Fibroblast of skin of right biceps (primary cell): Measurements from ENCODE around the gene ALX4.
A peak's percentile ranks its signal among the peaks of the same experiment; 100 is the strongest.

Source experiments
- DNase-seq: peaks from one replicate; pipeline ENCODE4 v3.0.0-alpha.2; 2013

The ALX4 gene

GRCh38 chr11:44335052-44335760 lies 25.3 kb upstream of the ALX4 start:
- no peak for DNase-seq

GRCh38 chr11:44334356-44335004 lies 24.5 kb upstream of the ALX4 start:
- DNase-seq, result no peak

DNA sequence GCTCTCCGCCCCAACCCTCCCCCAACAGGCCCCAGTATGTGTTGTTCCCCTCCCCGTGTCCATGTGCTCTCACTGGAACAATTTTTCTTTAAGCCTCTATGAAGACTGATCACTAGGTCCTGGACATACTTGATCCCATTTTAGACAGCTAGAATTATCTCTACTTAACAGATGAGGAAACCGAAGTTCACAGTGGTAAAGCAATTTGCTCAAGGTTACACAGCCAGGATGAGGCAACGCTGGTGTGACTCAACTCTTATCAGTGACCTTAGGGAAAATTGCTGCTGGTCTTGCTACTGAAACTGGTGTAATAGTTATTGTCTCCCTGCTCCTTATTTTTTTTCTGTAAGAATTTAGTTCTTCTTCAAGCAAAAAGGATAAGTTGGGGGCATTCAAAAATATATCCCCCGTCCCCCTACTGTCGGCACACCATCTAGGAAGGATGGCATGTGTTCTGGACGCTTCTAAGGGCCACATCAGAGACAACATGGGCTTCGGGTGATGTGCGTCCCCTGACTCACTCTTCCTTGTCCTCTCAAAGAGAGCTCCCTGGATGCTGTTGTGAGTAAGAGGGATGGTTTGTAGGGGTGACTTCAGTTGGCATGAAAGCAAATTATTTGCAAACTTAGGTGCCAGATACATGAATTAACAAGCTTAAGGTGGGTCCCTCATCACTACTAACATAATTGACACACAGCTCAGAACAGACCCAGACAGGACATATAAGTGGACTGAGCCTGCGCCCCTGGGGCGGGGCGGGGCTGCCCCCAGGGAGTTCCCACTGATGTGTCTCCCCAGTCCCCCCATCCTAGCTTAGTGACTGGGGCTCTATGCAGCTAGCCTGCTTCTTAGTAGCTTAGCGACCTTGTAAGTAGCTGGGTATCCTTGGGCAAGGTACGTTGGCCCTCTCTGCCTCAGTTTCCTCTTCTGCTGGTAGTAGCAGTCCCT lies 23.6 kb upstream of the ALX4 start:
- peak; percentile 11 for DNase-seq

DNA sequence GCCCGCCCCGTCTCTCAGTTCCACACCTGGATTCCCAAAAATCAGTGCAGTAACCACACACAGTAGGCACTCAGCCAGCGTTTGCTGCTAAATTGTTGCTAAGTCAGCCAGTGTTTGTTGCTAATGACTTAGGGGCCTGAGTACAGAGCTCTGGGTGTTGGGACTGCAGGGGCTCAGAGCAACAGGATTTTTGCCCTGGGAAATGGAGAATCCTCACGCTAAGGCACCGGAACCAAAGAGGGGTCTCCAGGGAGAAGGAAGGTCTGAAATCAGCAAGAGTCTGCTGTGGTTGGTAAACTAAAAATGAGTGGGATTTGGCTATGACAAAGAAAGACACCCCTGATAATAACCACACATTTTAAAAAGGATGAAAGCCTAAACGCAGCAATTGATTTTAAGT lies 22.7 kb upstream of the ALX4 start:
- DNase-seq, result no peak

GRCh38 chr11:44329472-44330230 lies 19.7 kb upstream of the ALX4 start:
- no peak for DNase-seq

DNA sequence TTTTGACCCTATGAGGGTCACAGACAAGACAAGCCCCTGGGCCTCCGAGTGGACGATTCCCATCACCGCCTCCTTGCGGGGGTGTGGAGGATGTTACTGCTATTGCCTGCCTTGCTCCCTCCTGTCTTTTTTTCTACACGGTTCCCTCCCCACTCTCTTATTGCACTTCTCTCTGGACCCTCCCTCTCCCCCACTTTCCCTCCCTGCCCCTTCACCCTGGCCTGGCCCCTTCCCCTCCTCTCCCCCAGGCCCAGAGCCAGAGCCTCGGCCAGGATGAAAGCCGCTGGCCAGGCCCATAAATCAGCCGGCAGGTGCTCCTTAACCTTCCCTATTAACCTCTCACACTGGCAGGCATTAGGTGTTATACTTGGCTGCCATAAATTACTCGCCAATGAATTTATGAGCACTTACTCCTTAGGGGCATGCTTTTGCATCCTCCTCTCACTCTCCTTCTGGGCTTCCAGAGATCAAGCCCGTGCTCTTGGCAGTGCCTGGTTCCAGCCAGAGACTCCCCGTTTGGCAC lies 18.3 kb upstream of the ALX4 start:
- DNase-seq, result no peak

GRCh38 chr11:44327730-44328129 lies 17.8 kb upstream of the ALX4 start:
- DNase-seq, result no peak

- peak; percentile 32 for DNase-seq
Observed at GRCh38 chr11:44326615-44327475, 16.9 kb upstream of the ALX4 start.

- no peak for DNase-seq
Observed at GRCh38 chr11:44325698-44326097, 15.8 kb upstream of the ALX4 start.

GRCh38 chr11:44324749-44325525 lies 15.0 kb upstream of the ALX4 start:
- DNase-seq, result no peak

GRCh38 chr11:44324222-44324621 lies 14.3 kb upstream of the ALX4 start:
- DNase-seq, result no peak

GRCh38 chr11:44322243-44322642 lies 12.3 kb upstream of the ALX4 start:
- DNase-seq, result no peak

DNA sequence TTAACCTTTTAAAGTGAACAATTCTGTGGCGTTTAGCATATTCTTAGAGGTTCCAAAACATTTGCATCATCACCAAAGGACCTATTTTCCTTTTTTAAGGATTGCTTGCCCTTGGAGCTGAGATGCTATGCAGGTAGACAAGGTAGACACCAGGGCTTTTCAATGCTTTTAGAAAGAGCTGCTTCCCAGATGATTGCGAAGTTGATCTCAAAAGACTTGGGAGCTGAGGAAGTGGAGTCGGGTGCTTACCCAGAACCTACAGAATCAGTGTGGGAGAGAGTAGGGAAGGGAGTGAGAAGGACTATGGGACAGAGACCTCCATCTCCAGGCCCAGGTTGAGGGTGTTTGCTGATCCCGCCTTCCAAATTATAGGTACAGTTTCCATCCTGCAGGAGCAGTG lies 11.1 kb upstream of the ALX4 start:
- DNase-seq, result no peak

- no peak for DNase-seq
Observed at GRCh38 chr11:44320289-44320973, 10.5 kb upstream of the ALX4 start.

- no peak for DNase-seq
Observed at GRCh38 chr11:44319552-44320288, 9.8 kb upstream of the ALX4 start.

DNA sequence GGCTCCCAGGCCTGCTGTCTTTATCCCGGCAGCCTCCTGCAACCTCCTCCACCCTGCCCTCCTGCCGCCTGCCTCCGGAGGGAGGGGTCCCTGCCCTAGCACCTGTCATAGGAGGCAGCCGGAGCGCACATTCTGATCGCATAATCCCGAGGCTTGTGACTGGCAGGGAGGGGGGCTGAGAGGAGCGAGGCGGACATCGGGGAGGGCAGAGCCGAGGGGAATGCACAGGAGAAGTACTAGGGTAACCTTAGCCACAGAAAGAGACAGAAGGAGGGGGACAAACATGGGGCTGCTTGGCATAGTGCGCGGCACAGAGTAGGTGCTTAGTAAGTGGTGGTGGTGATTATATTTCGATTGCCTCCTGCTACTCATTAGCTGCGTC lies 9.2 kb upstream of the ALX4 start:
- DNase-seq, result no peak

DNA sequence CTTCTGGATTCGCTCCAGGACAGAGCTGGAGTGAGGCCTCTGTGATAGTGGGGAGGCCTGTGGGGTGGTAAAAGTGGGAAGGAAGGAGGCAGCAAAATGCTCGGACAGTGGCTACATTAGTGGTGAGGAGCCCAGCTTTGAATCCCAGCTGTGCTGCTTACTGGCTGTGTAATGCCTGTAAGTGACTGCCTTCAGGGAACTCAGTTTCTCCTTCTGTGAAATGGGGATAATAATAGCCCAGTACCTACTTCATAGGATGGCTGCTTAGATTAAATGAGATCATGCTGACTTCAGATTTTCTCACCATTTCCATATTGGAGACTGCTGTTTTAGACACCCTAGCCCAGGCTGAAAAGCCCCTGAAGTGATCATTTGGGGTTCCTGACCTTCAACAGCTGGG lies 8.4 kb upstream of the ALX4 start:
- DNase-seq, result no peak

GRCh38 chr11:44316659-44317240 lies 6.8 kb upstream of the ALX4 start:
- DNase-seq, result no peak
